NCI-H1694 treated with DMSO at 0.1 percent for 48 hours (cell line): Measurements from ENCODE around the gene DVL2.

ENCODE experiments used
- DNase-seq: peaks from one replicate; lab custom pipeline; 2025; lab: John Stamatoyannopoulos, UW

Gene DVL2

GRCh38 chr17:7219229-7219811, 15.0 kb downstream of the DVL2 start:
- DNase-seq, result no peak

DNA sequence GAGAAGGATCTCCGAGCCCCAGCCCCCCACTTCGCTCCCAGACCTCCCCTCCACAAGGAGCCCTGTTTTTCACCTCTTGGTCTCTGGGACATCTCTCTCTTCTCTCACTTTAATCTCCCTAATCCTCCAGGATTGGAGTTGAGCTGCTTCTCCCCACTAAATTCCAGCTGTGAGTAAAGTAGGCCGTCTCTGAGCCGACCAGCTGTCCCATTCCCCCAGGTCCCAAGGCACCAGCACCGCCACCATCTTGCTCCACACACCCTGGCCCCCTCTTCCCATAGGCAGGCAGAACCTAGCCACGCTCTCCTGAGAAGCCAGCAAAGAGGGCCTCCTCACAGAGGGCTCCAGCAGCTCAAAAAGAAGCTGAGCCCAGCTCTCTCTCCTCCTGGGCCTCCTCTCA, 15.6 kb downstream of the DVL2 start:
- no peak for DNase-seq

- no peak for DNase-seq
Measured at GRCh38 chr17:7218166-7218565, 16.2 kb downstream of the DVL2 start.

DNA sequence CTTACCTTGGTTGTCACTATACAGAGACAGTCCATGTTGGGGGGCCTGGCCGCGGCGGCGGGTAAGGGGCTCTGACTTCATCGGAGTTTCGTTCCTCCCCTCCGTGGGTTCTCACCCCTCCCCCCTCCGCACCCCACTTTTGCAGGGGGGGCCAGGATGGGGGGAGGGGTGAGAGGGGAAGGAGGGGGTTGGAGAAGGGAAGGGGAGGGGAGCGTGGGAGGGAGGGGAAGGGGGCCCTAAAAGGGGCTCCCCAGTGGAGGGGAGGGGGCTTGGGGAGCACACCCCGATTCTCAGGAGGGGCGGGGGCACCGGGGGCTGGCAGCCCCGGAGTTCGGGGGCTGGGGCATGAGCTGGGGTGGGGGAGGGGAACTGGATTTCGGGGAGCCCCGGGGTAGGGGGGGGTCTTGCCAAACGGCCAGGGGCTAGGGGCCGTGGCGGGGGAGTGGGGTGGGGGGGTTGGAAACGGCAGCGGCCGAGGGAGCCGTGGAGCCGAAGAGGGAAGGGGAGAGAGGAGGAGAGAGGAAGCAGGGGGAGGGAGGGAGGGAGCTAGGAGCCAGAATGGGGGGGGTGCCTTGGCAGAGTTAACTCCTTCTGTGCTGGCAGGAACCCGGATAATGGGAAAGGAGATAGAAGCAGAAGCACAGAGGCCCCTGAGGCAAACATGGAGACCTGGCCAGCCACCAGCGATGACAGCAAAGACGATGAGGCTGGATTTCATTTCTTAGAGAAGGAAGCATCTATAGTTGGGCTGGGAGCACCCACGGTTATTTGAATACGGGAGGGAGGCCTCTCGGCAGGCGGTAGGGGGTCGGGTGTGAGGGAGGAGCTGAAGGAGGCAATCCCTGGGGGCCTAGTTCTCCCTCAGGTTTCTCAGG, 17.0 kb downstream of the DVL2 start:
- peak; percentile 19 for DNase-seq

DNA sequence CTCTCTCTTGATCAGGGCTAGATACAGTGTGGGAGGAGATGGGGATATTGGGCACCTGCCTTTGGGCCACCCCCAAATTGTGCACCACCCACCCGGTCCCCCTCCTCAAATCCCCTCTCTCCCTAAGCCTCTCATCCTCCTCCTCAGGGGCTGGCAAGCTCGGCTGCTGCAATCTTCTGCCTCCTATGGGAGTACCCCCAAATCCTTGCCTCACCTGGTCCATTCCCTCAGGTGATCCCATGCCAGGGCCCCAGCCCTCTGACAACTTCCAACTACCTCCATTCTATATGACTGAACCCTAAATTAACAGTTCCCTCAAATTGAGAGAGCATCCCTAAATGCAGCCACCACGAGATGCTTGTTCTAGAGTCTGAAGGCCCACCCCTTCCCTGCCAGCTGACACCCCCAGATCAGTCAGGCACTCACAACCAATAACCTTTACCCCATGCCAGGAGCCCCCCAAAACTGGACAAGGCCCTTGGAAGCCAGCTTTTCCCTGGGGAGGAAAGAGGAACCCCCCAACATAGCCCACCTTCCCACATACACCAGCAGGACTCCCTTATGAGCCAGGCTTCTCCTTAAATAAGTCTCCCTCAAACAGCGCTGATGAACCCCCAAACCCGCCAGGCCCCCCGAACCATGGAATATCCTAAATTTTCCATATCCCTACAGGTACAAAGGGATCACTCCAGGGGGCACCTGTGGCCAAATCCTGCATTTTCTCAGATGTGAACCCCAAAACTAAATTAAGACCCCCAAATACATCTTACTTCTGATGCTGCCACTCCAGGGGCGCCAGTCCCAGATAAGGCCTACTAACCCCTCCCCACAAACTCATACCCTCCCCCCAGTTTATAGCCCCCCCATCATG, 17.8 kb downstream of the DVL2 start:
- no peak for DNase-seq

DNA sequence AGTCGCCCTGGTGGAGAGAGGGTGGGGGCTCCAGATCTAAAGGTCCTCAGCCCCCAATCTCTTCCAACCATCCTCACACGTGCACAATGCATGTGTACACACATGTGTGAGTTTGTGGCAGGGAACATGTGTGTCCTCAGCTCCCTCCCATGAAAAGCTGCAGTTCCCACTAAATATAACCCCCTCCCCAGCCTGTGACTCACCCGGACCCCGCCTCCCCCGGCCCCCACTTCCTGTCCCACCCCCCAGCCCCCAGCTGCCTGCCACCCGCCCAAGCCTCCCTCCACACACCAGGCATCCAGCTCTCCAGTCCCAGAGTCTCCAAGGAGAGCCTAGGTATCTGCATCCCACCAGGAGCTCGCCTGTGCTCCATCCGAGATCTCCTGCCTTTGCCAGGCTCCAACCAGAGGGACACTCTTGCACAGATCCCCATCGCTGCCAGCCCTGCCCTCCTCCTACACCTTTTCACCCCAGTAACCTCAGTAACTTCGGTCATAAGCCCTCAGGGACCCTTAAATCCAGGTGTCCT, 18.6 kb downstream of the DVL2 start:
- no peak for DNase-seq

DNA sequence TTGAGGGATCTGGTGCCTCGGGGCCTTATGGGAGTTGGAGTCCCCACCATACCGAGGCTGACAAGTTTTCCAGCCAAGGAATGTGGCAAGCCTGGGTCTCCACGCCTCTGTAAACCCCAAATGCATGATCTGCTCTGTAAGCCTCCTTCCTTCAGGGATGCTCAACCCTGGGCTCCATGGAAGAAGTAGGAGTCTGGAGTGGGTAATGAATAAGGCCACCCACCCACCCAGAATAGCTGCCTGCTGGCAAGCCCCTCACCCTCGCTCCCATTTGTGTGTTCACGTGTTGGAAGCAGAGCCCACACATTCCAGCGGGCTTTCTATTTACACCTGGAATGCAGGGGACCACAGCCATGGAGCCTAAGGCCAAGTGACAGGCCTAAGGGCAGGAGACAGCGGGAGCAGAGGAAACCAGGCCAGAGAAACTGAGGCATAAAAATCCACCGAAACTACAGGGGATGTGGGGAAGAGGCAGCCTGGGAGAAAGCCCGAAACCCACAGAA, 19.1 kb downstream of the DVL2 start:
- DNase-seq, result no peak

GRCh38 chr17:7214300-7215135, 19.8 kb downstream of the DVL2 start:
- peak; percentile 98 for DNase-seq

DNA sequence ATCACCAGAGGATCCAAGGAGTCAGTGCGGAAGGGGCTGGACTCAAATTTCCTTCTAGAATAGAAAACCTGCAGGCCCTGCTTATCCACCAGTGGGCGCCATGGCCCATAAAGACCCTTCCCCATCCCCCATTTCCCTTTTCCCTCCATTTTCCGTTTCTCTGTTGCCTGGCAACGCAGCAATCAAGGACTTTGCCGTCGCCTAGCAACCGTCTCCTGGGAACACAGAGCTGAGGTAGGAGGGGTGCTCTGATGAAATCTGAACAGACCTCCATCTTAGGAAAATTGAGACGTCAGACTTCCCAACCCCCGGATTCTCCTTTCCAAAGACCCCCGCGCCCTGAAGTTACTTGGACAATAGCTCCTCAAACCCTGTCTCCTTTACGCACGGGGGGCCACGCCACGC, 20.4 kb downstream of the DVL2 start:
- DNase-seq, result peak; percentile 96

- DNase-seq, result no peak
Measured at GRCh38 chr17:7211491-7212273, 22.6 kb downstream of the DVL2 start.

- DNase-seq, result no peak
Measured at GRCh38 chr17:7208754-7209460, 25.4 kb downstream of the DVL2 start.

- no peak for DNase-seq
Measured at GRCh38 chr17:7208027-7208571, 26.2 kb downstream of the DVL2 start.

GRCh38 chr17:7207120-7208001, 27.0 kb downstream of the DVL2 start:
- no peak for DNase-seq

- DNase-seq, result no peak
Measured at GRCh38 chr17:7205561-7205960, 28.8 kb downstream of the DVL2 start.

DNA sequence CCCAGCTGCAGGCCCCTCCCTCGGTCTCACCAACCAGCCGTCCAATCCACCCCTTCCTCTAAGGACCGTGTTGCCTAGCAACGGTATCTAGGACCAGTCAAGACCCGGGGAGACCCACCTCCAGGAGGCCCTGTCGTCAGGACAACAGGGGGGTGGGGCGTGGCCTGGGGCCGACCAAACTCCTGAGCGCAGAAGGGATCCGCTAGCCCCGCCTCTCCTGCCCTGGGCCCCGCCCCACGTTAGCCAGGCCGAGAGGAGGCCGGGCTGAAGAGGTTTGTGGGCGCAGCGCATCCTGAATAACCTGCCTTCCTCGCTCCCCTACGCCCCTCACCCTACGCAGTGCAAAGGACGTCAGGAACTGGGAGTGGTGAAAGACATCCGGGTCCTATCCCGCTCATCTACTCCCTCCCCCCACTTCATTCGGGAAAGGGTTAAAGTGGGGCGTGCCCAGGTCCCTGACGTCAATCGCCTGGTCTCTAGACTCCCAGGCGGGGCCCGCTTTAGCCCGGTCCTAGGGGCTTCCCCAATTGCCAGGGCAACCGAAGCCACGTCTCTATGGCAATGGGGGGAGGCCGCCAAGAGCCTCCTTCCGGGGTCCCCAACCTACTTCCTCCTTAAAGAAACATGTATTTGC, 29.4 kb downstream of the DVL2 start:
- peak; percentile 88 for DNase-seq

- DNase-seq, result peak; percentile 69
Measured at GRCh38 chr17:7204336-7204735, 30.0 kb downstream of the DVL2 start.

DNA sequence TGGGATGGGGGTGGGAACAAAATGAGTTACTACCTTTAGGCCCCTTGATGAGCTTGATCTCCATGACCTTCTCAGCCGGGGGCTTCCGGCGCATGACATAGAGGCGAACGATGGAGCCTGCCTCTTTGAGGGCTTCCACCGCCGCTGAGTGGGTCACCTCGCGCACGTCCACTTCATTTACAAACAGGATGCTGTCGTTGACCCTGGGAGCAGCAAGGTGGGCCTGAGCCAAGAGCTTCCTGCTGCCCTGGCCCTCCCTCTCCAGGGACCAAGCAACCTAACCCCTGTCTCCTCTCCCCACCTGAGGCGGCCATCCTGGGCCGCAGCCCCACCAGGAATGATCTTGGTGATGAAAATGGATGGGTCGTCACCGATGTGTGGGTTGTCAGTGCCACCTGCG, 30.9 kb downstream of the DVL2 start:
- DNase-seq, result no peak
